ENCODE results near the gene SLC16A5.
A peak's percentile ranks its signal among the peaks of the same experiment; 100 is the strongest.

The SLC16A5 gene

DNA sequence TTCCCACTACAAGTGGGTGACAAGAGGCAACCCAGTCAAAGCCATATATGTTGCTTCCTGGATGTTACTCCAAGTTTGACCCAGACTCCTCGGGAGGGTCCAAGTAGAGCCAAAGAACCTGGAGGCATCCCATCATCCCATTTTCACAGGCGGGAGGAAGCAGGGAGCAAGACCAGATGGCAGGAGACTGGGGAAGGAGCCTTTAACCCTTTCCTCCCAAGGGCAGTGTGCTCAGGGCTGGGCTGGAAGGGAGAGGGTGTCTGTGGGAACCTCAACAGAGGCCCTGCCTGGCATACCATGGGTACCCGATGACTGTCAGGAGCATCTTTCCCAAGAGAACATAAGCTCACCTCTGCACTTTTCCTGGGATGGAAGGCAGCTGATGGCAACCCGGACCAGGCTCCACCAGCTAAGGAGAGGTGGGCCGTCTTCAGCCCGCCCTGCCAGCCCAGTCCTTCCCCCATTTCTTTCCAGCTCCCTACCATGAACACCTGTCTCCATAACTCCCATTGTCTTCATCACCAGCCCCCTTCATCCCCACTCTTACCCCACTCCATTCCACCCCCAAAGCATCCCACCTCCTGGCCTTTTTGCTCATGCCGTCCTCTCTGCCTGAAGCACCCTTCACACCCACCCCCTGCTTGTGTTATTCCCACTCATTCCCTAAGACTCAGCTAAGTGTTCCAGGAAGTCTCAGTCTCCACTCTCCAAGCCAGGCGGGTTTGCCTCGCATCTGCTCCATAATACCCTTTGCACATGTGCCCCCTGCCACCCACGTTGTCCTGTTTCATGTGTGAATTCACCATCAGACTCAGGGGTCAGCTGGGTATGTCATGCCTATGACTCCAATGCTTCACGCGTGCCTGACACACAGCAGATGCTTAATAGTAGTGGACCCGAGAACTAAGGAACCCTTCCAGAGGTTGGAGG lies 5.9 kb upstream of the SLC16A5 start:
- Histone ChIP-seq H4K20me1 (ENCODE audit: insufficient read depth, low read length) (no peaks in the 10 kb centered on the region), H3K79me2 (ENCODE audit: insufficient read depth, low read length) (no peaks in the 10 kb centered on the region), H2AFZ (ENCODE audit: low read depth, low read length) (no peak overlapping the region), H3K36me3 (ENCODE audit: insufficient read depth, low read length) (no peaks in the 10 kb centered on the region), H3K4me3 (ENCODE audit: low read depth in 1 of 2, low read length in 2 of 2) (no peak overlapping the region), H3K27me3 (ENCODE audit: insufficient read depth, low read length, poor library complexity) (no peaks in the 10 kb centered on the region), H3K4me1 (ENCODE audit: insufficient read depth, low read length) (peaks cover 15% of the 10 kb centered on the region), H3K27ac (ENCODE audit: low read length) (no peak overlapping the region), H3K9ac (ENCODE audit: low read depth, low read length) (no peak overlapping the region), H3K4me2 (ENCODE audit: insufficient read depth, low read length) (no peak overlapping the region), H3K9me3 (ENCODE audit: insufficient read depth, low read length, severe bottlenecking) (no peaks in the 10 kb centered on the region)
- ATAC-seq (ENCODE audit: insufficient read depth, low read depth) (no peak), DNase-seq (no peak)
- TF ChIP-seq EZH2 (IDR thresholded peaks at IDR 0.05; ENCODE audit: borderline replicate concordance, low read depth, low read length, severe bottlenecking), result no peak
- TF ChIP-seq, protein P1, sequence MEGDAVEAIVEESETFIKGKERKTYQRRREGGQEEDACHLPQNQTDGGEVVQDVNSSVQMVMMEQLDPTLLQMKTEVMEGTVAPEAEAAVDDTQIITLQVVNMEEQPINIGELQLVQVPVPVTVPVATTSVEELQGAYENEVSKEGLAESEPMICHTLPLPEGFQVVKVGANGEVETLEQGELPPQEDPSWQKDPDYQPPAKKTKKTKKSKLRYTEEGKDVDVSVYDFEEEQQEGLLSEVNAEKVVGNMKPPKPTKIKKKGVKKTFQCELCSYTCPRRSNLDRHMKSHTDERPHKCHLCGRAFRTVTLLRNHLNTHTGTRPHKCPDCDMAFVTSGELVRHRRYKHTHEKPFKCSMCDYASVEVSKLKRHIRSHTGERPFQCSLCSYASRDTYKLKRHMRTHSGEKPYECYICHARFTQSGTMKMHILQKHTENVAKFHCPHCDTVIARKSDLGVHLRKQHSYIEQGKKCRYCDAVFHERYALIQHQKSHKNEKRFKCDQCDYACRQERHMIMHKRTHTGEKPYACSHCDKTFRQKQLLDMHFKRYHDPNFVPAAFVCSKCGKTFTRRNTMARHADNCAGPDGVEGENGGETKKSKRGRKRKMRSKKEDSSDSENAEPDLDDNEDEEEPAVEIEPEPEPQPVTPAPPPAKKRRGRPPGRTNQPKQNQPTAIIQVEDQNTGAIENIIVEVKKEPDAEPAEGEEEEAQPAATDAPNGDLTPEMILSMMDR (IDR thresholded peaks at IDR 0.05; ENCODE audit: borderline replicate concordance, extremely low read depth, low read length, poor library complexity, severe bottlenecking), result no peak

DNA sequence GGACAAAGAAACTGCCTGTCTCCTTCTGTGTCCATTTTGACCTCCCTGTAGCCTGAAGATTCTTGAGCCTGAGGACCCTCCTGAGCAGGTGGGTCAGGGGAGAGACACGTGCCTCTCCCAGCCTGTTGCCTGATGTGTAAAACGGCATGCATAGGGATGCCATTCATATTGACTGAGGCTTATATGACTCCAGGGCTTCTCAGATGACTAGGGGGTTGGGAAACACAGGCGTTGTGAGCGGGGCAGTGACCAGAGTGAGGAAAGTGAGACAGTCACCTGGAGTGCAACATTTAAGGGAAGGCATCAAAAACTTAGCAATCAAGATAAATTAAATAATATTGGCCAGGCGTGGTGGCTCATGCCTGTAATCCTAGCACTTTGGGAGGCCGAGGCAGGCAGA lies 5.1 kb upstream of the SLC16A5 start:
- Histone ChIP-seq H3K4me2 (ENCODE audit: insufficient read depth, low read length) (no peak overlapping the region), H2AFZ (ENCODE audit: low read depth, low read length) (no peak overlapping the region)
- no peak for DNase-seq

DNA sequence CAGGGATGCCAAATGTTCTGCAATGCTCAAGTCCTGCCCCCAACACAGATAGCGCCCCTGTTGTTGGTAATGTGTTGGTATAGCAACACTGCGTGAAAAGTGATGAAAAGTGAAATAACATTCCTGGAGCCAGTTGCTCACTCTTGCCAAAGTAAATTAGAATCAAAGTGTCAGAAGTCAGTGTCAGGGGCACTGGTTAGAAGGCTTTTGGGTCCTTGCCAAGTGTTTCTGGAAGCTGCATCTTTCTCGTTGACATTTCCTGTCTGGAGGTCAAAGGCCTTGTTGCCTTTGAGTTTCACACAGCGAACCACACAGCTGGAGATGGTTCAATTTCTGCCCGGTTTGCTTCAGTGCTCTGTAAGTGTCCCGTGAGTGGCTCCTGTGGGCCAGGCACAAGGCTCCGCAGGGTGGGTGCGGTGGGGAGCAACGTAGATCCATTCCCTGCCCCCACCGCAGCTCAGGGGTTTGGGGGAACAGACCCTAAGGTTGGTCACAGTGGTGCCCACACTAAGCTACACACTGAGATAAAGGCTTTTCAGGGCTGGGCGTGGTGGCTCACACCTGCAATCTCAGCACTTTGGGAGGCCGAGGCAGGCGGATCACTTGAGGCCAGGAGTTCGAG lies 3.6 kb upstream of the SLC16A5 start:
- Histone ChIP-seq H3K36me3 (ENCODE audit: insufficient read depth, low read length) (no peaks in the 10 kb centered on the region), H3K27ac (ENCODE audit: low read length) (peak overlapping the region; percentile 64), H4K20me1 (ENCODE audit: insufficient read depth, low read length) (no peaks in the 10 kb centered on the region), H3K4me3 (ENCODE audit: low read depth in 1 of 2, low read length in 2 of 2) (no peak overlapping the region), H3K27me3 (ENCODE audit: insufficient read depth, low read length, poor library complexity) (no peaks in the 10 kb centered on the region), H3K9me3 (ENCODE audit: insufficient read depth, low read length, severe bottlenecking) (no peaks in the 10 kb centered on the region), H2AFZ (ENCODE audit: low read depth, low read length) (peak overlapping the region; percentile 53; the same call in 1 of the 2 replicates), H3K4me1 (ENCODE audit: insufficient read depth, low read length) (peaks cover 36% of the 10 kb centered on the region), H3K4me2 (ENCODE audit: insufficient read depth, low read length) (peak overlapping the region; percentile 41), H3K79me2 (ENCODE audit: insufficient read depth, low read length) (no peaks in the 10 kb centered on the region), H3K9ac (ENCODE audit: low read depth, low read length) (no peak overlapping the region)
- ATAC-seq (ENCODE audit: insufficient read depth, low read depth) (peak; percentile 55), DNase-seq (peak; percentile 73)
- TF ChIP-seq, protein P1 (IDR thresholded peaks at IDR 0.05; ENCODE audit: borderline replicate concordance, extremely low read depth, low read length, poor library complexity, severe bottlenecking), result no peak
- no peak for TF ChIP-seq EZH2 (IDR thresholded peaks at IDR 0.05; ENCODE audit: borderline replicate concordance, low read depth, low read length, severe bottlenecking)

More for the DNA sequence above, 5.1 kb upstream of the SLC16A5 start:
- Histone ChIP-seq H3K4me1 (ENCODE audit: insufficient read depth, low read length) (peaks cover 22% of the 10 kb centered on the region), H3K79me2 (ENCODE audit: insufficient read depth, low read length) (no peaks in the 10 kb centered on the region), H4K20me1 (ENCODE audit: insufficient read depth, low read length) (no peaks in the 10 kb centered on the region), H3K27me3 (ENCODE audit: insufficient read depth, low read length, poor library complexity) (no peaks in the 10 kb centered on the region), H3K4me3 (ENCODE audit: low read depth in 1 of 2, low read length in 2 of 2) (no peak overlapping the region), H3K9ac (ENCODE audit: low read depth, low read length) (no peak overlapping the region), H3K9me3 (ENCODE audit: insufficient read depth, low read length, severe bottlenecking) (no peaks in the 10 kb centered on the region), H3K36me3 (ENCODE audit: insufficient read depth, low read length) (no peaks in the 10 kb centered on the region), H3K27ac (ENCODE audit: low read length) (no peak overlapping the region)
- no peak for ATAC-seq (ENCODE audit: insufficient read depth, low read depth)
- TF ChIP-seq, protein P1 (IDR thresholded peaks at IDR 0.05; ENCODE audit: borderline replicate concordance, extremely low read depth, low read length, poor library complexity, severe bottlenecking), result no peak
- no peak for TF ChIP-seq EZH2 (IDR thresholded peaks at IDR 0.05; ENCODE audit: borderline replicate concordance, low read depth, low read length, severe bottlenecking)

Measured in DND-41 (cell line).